Transverse colon (tissue), 4 donors: ENCODE results near the gene TOMT. TPM values are rescaled to one million over a fixed set of nuclear protein-coding genes. Genes with fewer than 3 reads are reported as not detected.
A peak's percentile ranks its signal among the peaks of the same experiment; 100 is the strongest.

ENCODE experiments used
- DNase-seq: peaks from one replicate; pipeline ENCODE4 v3.0.0-alpha.2; 2019
- H3K27ac ChIP-seq, 4 donors: fragments of 200-600 bp; sonication (generic); 2 replicates each; pipeline ENCODE4 v1.5.1; 2016 to 2018; ENCODE audit warnings: inconsistent platforms in 4 of 4
- H3K27me3 ChIP-seq: fragments of 200-600 bp; sonication (generic); 2 replicates; pipeline ENCODE4 v1.5.1; 2017; ENCODE audit warnings: inconsistent platforms
- H3K36me3 ChIP-seq, 4 donors: fragments of 200-600 bp; sonication (generic); 2 replicates each; pipeline ENCODE4 v1.5.1; 2017 to 2019; ENCODE audit warnings: inconsistent platforms in 4 of 4
- H3K4me1 ChIP-seq, 4 donors: fragments of 200-600 bp; sonication (generic); 2 replicates each; pipeline ENCODE4 v1.5.1; 2017 to 2020; ENCODE audit warnings: inconsistent platforms in 4 of 4
- H3K4me3 ChIP-seq, 4 donors: fragments of 200-600 bp; sonication (generic); 1 replicate in 1 of 4; 2 replicates in 3 of 4; pipeline versions ENCODE4 v1.5.1 to v1.6.1; 2017 to 2019; ENCODE audit warnings: inconsistent platforms in 4 of 4
- H3K9me3 ChIP-seq, 2 donors: fragments of 200-600 bp; sonication (generic); 2 replicates each; pipeline ENCODE4 v1.5.1; 2017 to 2019; ENCODE audit warnings: inconsistent platforms in 2 of 2
- CTCF ChIP-seq, 5 experiments: fragments of 200-600 bp in 3 of 5; fragments of 450-650 bp in 2 of 5; sonication (generic) in 3 of 5; IDR thresholded peaks; 1 replicate in 2 of 5; 2 replicates in 3 of 5; pipeline ENCODE4 v1.5.1; 2016 to 2017; ENCODE audit warnings: antibody characterized with exemption in 5 of 5, inconsistent platforms in 3 of 5, mild to moderate bottlenecking in 2 of 5, moderate library complexity in 1 of 5
- EP300 ChIP-seq: sonication (generic); formaldehyde crosslinking; IDR thresholded peaks from one replicate; pipeline ENCODE4 v1.6.1; 2017; ENCODE audit warnings: antibody characterized with exemption, low read depth
- POLR2A ChIP-seq: fragments of 450-650 bp; IDR thresholded peaks from one replicate; pipeline ENCODE4 v1.6.1; 2016; ENCODE audit warnings: antibody characterized with exemption, mild to moderate bottlenecking, moderate library complexity
- POLR2AphosphoS5 ChIP-seq, 3 donors: sonication (generic); formaldehyde crosslinking; IDR thresholded peaks; one replicate each; pipeline ENCODE4 v1.6.1; 2016; ENCODE audit warnings: antibody characterized with exemption in 3 of 3
- WGBS, 2 donors: methylation state at CpG; one replicate each; pipeline ENCODE4 v1.1.5; 2018; ENCODE audit warnings: low coverage in 1 of 2; 5-methylcytosine and 5-hydroxymethylcytosine counted together
- in situ Hi-C, 4 donors: fragments of 200-750 bp; cut with MboI; loops; one replicate each; pipeline versions ENCODE4 v1.15.0 to v1.15.1; 2017; ENCODE audit warnings: low sequenced_read_pairs in 3 of 4, low pct_ligation_motif_present in 1 of 4, low pct_unique_long_range_greater_than_20kb in 1 of 4
- intact Hi-C: fragments of 100-400 bp; cut with DNase I; formaldehyde crosslinking; loops from one replicate; pipeline ENCODE4 v1.15.1; 2023; ENCODE audit warnings: low total_unique reads
- total RNA-seq, 4 donors: library from RNA; depleted of rRNA; stranded (reverse); fragments of >200 nt; gene quantifications; one replicate each; pipeline ENCODE4 v1.1.0, GENCODE V29; 2016

Gene TOMT
- total RNA-seq, 4 donors from 2014 or later: not detected

GRCh38 chr11:72102946-72103753 lies 2.6 kb upstream of the TOMT start, which contains the start of gene LAMTOR1:
LAMTOR1 (minus strand) TSS chr11:72103297; CDS start chr11:72103224, 73 bp downstream.
- H3K4me1 ChIP-seq: peaks cover 8 to 36% (median 28%) of the 10 kb centered on the region in 4 donors
- in situ Hi-C loops: no loop called here

GRCh38 chr11:72103754-72104167 lies 2.0 kb upstream of the TOMT start:
- H3K36me3 ChIP-seq: peaks cover 0 to 7% (median 2%) of the 10 kb centered on the region in 4 donors
- 85 to 100% methylated on average over 3 to 11 of the region's 11 CpGs for WGBS, 2 donors
- H3K27me3 ChIP-seq: no peaks in the 10 kb centered on the region
- in situ Hi-C loops: no loop called here
- H3K4me3 ChIP-seq: peak overlapping the region in 3 of 4 donors; percentile 84 to 91 (median 89)
- no peak for DNase-seq
- no peaks in the 10 kb centered on the region for H3K9me3 ChIP-seq
- intact Hi-C loops: no loop called here
- peaks cover 8 to 36% (median 28%) of the 10 kb centered on the region in 4 donors for H3K4me1 ChIP-seq
- TF ChIP-seq POLR2A: no peak
- TF ChIP-seq CTCF (IDR thresholded peaks at IDR 0.05): peak in 1 of 5 experiments; percentile 37
- H3K27ac ChIP-seq: peak overlapping the region; percentile 94 to 99 (median 96)

More at GRCh38 chr11:72102946-72103753, 2.6 kb upstream of the TOMT start, which contains the start of gene LAMTOR1:
- Histone ChIP-seq H3K36me3 (peaks cover 0 to 13% (median 5%) of the 10 kb centered on the region in 4 donors), H3K4me3 (peak within 1 kb of the TSS; percentile 84 to 94 (median 90)), H3K9me3 (no peaks in the 10 kb centered on the region), H3K27me3 (no peaks in the 10 kb centered on the region), H3K27ac (peak within 1 kb of the TSS; percentile 94 to 99 (median 96))
- TF ChIP-seq POLR2AphosphoS5 (IDR thresholded peaks at IDR 0.05): peak; percentile 71 to 92 (median 89)
- no peak for TF ChIP-seq EP300
- peak; percentile 39 to 89 (median 43) for TF ChIP-seq CTCF (IDR thresholded peaks at IDR 0.05)
- peak; percentile 89 for TF ChIP-seq POLR2A
- WGBS, 2 donors: 7% methylated on average over 45 of the region's 64 CpGs; no CpG with 5 or more reads in 1 of the 2 donors
- peak; percentile 100 for DNase-seq
- intact Hi-C loops: no loop called here

GRCh38 chr11:72111300-72112142 lies 5.8 kb downstream of the TOMT start:
- peak overlapping the region; percentile 4 to 80 (median 60) for H3K4me3 ChIP-seq
- no peak for DNase-seq
- WGBS, 2 donors: 0 to 2% methylated on average over 1 to 10 of the region's 10 CpGs

More at GRCh38 chr11:72111300-72112142, 5.8 kb downstream of the TOMT start:
- H3K27ac ChIP-seq: peak overlapping the region; percentile 93 to 95 (median 94)
- no peaks in the 10 kb centered on the region for H3K9me3 ChIP-seq
- TF ChIP-seq EP300 (no peak), POLR2AphosphoS5 (IDR thresholded peaks at IDR 0.05) (no peak), CTCF (IDR thresholded peaks at IDR 0.05) (no peak), POLR2A (no peak)
- peaks cover 0 to 17% (median 8%) of the 10 kb centered on the region in 4 donors for H3K4me1 ChIP-seq
- no peaks in the 10 kb centered on the region for H3K27me3 ChIP-seq
- intact Hi-C loops: no loop called here
- no peaks in the 10 kb centered on the region for H3K36me3 ChIP-seq
- in situ Hi-C loops: no loop called here
